H1 (cell line): ENCODE data around the gene KRT84. TPM values are rescaled to one million over a fixed set of nuclear protein-coding genes. Genes with fewer than 3 reads are reported as not detected.

ENCODE experiments used
- CTCF ChIA-PET: fragments of 300-600 bp; sonication (Branson Sonifier 250); formaldehyde crosslinking; loops from one replicate; lab custom pipeline; 2021; ENCODE audit not compliant: partially characterized antibody; lab: Charles Lee
- POLR2A ChIA-PET: fragments of 300-600 bp; sonication (Branson Sonifier 250); formaldehyde crosslinking; loops from one replicate; lab custom pipeline; 2021; ENCODE audit warnings: inconsistent platforms; ENCODE audit not compliant: partially characterized antibody; lab: Charles Lee
- DNase-seq, 2 experiments: peaks; one replicate each; pipeline versions ENCODE4 v3.0.0 to v3.0.0-alpha.2; 2010 to 2022; ENCODE audit warnings: low spot score in 2 of 2, low read depth in 1 of 2, mixed read lengths in 1 of 2
- FAIRE-seq: peaks from 2 replicates; lab custom pipeline; 2011; peaks lifted over from hg19 to GRCh38; lab: Jason Lieb, UNC
- H2AFZ ChIP-seq: 2 replicates; pipeline ENCODE4 v1.8.1; 2012; ENCODE audit warnings: low read length, inconsistent platforms
- H2AK5ac ChIP-seq: 2 replicates; pipeline ENCODE4 v1.6.1; 2013; ENCODE audit warnings: low read depth, low read length
- H2BK120ac ChIP-seq: replicated peaks from 2 replicates; pipeline ENCODE3; 2013; ENCODE audit warnings: low read depth, low read length, inconsistent platforms
- H2BK12ac ChIP-seq: 2 replicates; pipeline ENCODE4 v1.6.1; 2013; ENCODE audit warnings: low read depth, low read length
- H2BK15ac ChIP-seq: 2 replicates; pipeline ENCODE4 v1.6.1; 2013; ENCODE audit warnings: low read length
- H2BK20ac ChIP-seq: 2 replicates; pipeline ENCODE4 v1.6.1; 2013; ENCODE audit warnings: low read length
- H2BK5ac ChIP-seq: 2 replicates; pipeline ENCODE4 v1.6.1; 2013; ENCODE audit warnings: low read depth, low read length
- H3K14ac ChIP-seq: 2 replicates; pipeline ENCODE4 v1.6.1; 2013; ENCODE audit warnings: inconsistent platforms; ENCODE audit not compliant: insufficient read length
- H3K18ac ChIP-seq: 2 replicates; pipeline ENCODE4 v1.6.1; 2013; ENCODE audit warnings: low read length; ENCODE audit errors: extremely low read depth
- H3K23ac ChIP-seq: 2 replicates; pipeline ENCODE4 v1.6.1; 2013; ENCODE audit warnings: inconsistent platforms; ENCODE audit not compliant: insufficient read length
- H3K23me2 ChIP-seq: 2 replicates; pipeline ENCODE4 v1.6.1; 2013; ENCODE audit warnings: low read depth, low read length
- H3K27ac ChIP-seq: 2 replicates; pipeline ENCODE4 v1.6.1; 2011; ENCODE audit warnings: low read depth, low read length, inconsistent platforms
- H3K27me3 ChIP-seq, 4 experiments: replicated peaks in 1 of 4; 1 replicate in 1 of 4; 2 replicates in 3 of 4; pipeline versions ENCODE4 v1.6.1 to v1.8.1; 2011 to 2013; ENCODE audit warnings: low read length in 3 of 4, mild to moderate bottlenecking in 3 of 4, inconsistent platforms in 2 of 4, mixed read lengths in 2 of 4, moderate library complexity in 1 of 4; ENCODE audit not compliant: control insufficient read depth in 3 of 4, insufficient read depth in 3 of 4; ENCODE audit errors: extremely low read depth in 1 of 4
- H3K36me3 ChIP-seq, 4 experiments: 2 replicates each; pipeline versions ENCODE4 v1.6.1 to v1.8.1; 2011 to 2013; ENCODE audit warnings: mild to moderate bottlenecking in 4 of 4, low read length in 3 of 4, moderate library complexity in 2 of 4, control low read depth in 1 of 4, inconsistent platforms in 1 of 4; ENCODE audit not compliant: insufficient read depth in 4 of 4, control insufficient read depth in 2 of 4
- H3K4ac ChIP-seq: replicated peaks from 2 replicates; pipeline ENCODE3; 2013; ENCODE audit warnings: low read length, low read depth, mixed read lengths, inconsistent platforms; ENCODE audit not compliant: insufficient read length
- H3K4me1 ChIP-seq, 4 experiments: replicated peaks in 1 of 4; 1 replicate in 1 of 4; 2 replicates in 3 of 4; pipeline versions ENCODE4 v1.6.1 to v1.8.1; 2011 to 2013; ENCODE audit warnings: low read length in 3 of 4, inconsistent platforms in 2 of 4, mixed read lengths in 1 of 4; ENCODE audit not compliant: insufficient read depth in 4 of 4, control insufficient read depth in 3 of 4
- H3K4me2 ChIP-seq, 2 experiments: 2 replicates each; pipeline versions ENCODE4 v1.6.1 to v1.8.1; 2011 to 2013; ENCODE audit warnings: low read depth in 2 of 2, low read length in 2 of 2, control low read depth in 1 of 2, inconsistent platforms in 1 of 2, mild to moderate bottlenecking in 1 of 2; ENCODE audit not compliant: insufficient read depth in 1 of 2
- H3K4me3 ChIP-seq, 4 experiments: fragments of 200-600, 300-600 bp in 1 of 4; sonication (generic), shearing (Covaris generic), sonication (Bioruptor Twin) in 1 of 4; 2 replicates each; pipeline versions ENCODE4 v1.5.1 to v1.8.1; 2011 to 2016; ENCODE audit warnings: low read length in 4 of 4, low read depth in 3 of 4, control low read depth in 2 of 4, inconsistent platforms in 2 of 4, mild to moderate bottlenecking in 2 of 4, mixed read lengths in 1 of 4, moderate library complexity in 1 of 4; ENCODE audit not compliant: insufficient read depth in 2 of 4; ENCODE audit errors: extremely low read depth in 1 of 4
- H3K56ac ChIP-seq: replicated peaks from 2 replicates; pipeline ENCODE3; 2013; ENCODE audit warnings: low read depth, mild to moderate bottlenecking, mixed read lengths, low read length, inconsistent platforms; ENCODE audit not compliant: insufficient read length
- H3K79me1 ChIP-seq: 2 replicates; pipeline ENCODE4 v1.6.1; 2013; ENCODE audit warnings: low read depth, low read length, control low read depth
- H3K79me2 ChIP-seq, 2 experiments: 2 replicates each; pipeline versions ENCODE4 v1.6.1 to v1.8.1; 2012 to 2013; ENCODE audit warnings: low read length in 2 of 2, mild to moderate bottlenecking in 2 of 2, inconsistent platforms in 1 of 2; ENCODE audit not compliant: insufficient read depth in 2 of 2, control insufficient read depth in 1 of 2
- H3K9ac ChIP-seq, 4 experiments: replicated peaks in 1 of 4; 1 replicate in 1 of 4; 2 replicates in 3 of 4; pipeline versions ENCODE4 v1.6.1 to v1.8.1; 2011 to 2013; ENCODE audit warnings: low read depth in 3 of 4, low read length in 3 of 4, control low read depth in 2 of 4, mild to moderate bottlenecking in 2 of 4, moderate library complexity in 2 of 4, inconsistent platforms in 1 of 4; ENCODE audit errors: extremely low read depth in 1 of 4
- H3K9me3 ChIP-seq, 2 experiments: 2 replicates each; pipeline versions ENCODE4 v1.6.1 to v1.8.1; 2012 to 2013; ENCODE audit warnings: mild to moderate bottlenecking in 2 of 2, moderate library complexity in 2 of 2, control low read depth in 1 of 2, inconsistent platforms in 1 of 2, low read depth in 1 of 2, low read length in 1 of 2, mixed read lengths in 1 of 2; ENCODE audit not compliant: insufficient read depth in 2 of 2
- H4K20me1 ChIP-seq, 2 experiments: replicated peaks in 1 of 2; 2 replicates each; pipeline versions ENCODE3 to v1.8.1; 2011 to 2013; ENCODE audit warnings: inconsistent platforms in 2 of 2, low read length in 2 of 2, mild to moderate bottlenecking in 1 of 2; ENCODE audit not compliant: insufficient read depth in 2 of 2, control insufficient read depth in 1 of 2
- H4K5ac ChIP-seq: 2 replicates; pipeline ENCODE4 v1.6.1; 2013; ENCODE audit warnings: low read length, low read depth, mixed read lengths, inconsistent platforms; ENCODE audit not compliant: insufficient read length
- H4K8ac ChIP-seq: 2 replicates; pipeline ENCODE4 v1.8.0; 2013; ENCODE audit warnings: mild to moderate bottlenecking, moderate library complexity, low read length, inconsistent platforms; ENCODE audit not compliant: insufficient read depth; ENCODE audit errors: extremely low read depth
- H4K91ac ChIP-seq: replicated peaks from 2 replicates; pipeline ENCODE3; 2013; ENCODE audit warnings: low read length, mixed read lengths, inconsistent platforms; ENCODE audit not compliant: insufficient read length
- HDAC6 ChIP-seq: IDR thresholded peaks from one replicate; pipeline ENCODE4 v1.7.1; 2012; ENCODE audit warnings: low read depth, mild to moderate bottlenecking, inconsistent platforms, low read length, moderate library complexity
- POU5F1 ChIP-seq: IDR thresholded peaks from 2 replicates; pipeline ENCODE4 v1.6.1; 2011; ENCODE audit warnings: low read depth, mild to moderate bottlenecking, low read length, moderate library complexity
- SRF ChIP-seq: IDR thresholded peaks from 2 replicates; pipeline ENCODE4 v1.6.1; 2011; ENCODE audit warnings: mild to moderate bottlenecking, low read depth, low read length, moderate library complexity
- WGBS, 2 experiments: shearing (Covaris generic) in 1 of 2; methylation state at CpG; one replicate each; pipeline versions ENCODE4 v1.1.6 to v1.1.7; 2013 to 2015; ENCODE audit warnings: low lambda C conversion rate in 2 of 2, mixed read lengths in 2 of 2, inconsistent platforms in 1 of 2, low coverage in 1 of 2, missing lambda C conversion rate in 1 of 2; ENCODE audit not compliant: insufficient replicate concordance in 2 of 2, insufficient coverage in 1 of 2, insufficient read length in 1 of 2; ENCODE audit errors: extremely low coverage in 1 of 2, missing lambda C conversion rate in 1 of 2; 5-methylcytosine and 5-hydroxymethylcytosine counted together
- polyA plus RNA-seq, 7 experiments: library from polyadenylated mRNA; depleted of rRNA in 3 of 7; stranded (reverse) in 5 of 7; unstranded in 2 of 7; fragments of >200 nt in 5 of 7; fragments of 200-250 nt in 2 of 7; gene quantifications; 1 replicate in 5 of 7; 2 replicates in 1 of 7; 4 replicates in 1 of 7; pipeline versions ENCODE4 v1.2.1 to v1.2.3, GENCODE V29; 2011 to 2013; ENCODE audit warnings: missing spikeins in 2 of 7, mixed read lengths in 2 of 7
- total RNA-seq: library from RNA; stranded (reverse); fragmentation: NEBNext Ultra II Directional; extraction: Animal tissue kit (Norgen Biotek cat#: 25700); gene quantifications from 2 replicates; pipeline ENCODE4 v1.2.1, GENCODE V29; 2021
- TF ChIP-seq, protein P1 (sequence below): IDR thresholded peaks from 2 replicates; pipeline ENCODE4 v1.6.1; 2012; ENCODE audit warnings: inconsistent platforms

Gene KRT84
- total and polyA plus RNA-seq, 2 of the 8 experiments (the other 6 are each of a cell fraction or from before 2014, with no cell fraction given), result not detected

DNA sequence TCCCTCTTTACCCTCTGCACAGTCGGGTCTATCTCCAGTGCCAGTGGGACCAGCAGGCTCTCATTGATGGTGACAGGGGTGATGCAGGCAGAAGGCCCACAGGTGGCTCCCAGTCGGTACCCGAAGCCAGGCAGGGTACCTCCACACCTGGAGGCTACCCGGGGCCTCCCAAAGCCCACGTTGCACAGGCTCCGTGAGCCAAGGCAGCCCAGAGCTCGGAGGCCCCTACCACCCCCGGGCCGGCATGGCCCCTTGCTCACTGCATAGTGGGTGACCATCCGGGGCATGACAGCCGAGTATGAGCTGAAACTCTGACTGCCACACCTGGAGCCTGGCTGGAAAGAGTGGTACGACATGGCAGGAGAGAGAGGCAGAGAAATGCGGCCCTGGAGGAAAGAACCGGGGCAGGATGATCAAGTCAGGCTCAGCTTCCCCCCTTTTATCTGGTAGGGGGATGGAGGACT, 20.5 kb upstream of the KRT84 start, which contains the start of gene KRT82:
KRT82 (minus strand) TSS at position 414 of the 464 bp plus-strand sequence; CDS start at position 356, 58 bp downstream.
- no peak within 1 kb of the TSS for H3K56ac ChIP-seq
- FAIRE-seq, result no peak
- H2BK15ac ChIP-seq, result no peak within 1 kb of the TSS
- WGBS, 2 experiments, result 81% methylated on average over 14 of the region's 14 CpGs; no CpG with 5 or more reads in 1 of the 2 experiments
- no peak within 1 kb of the TSS for H2BK20ac ChIP-seq
- H3K4me2 ChIP-seq, result no peak within 1 kb of the TSS
- no peak within 1 kb of the TSS for H2BK12ac ChIP-seq
- POLR2A ChIA-PET, result no interaction called here
- no peak within 1 kb of the TSS for H2AFZ ChIP-seq
- no peak for DNase-seq
- no peak within 1 kb of the TSS for H2BK5ac ChIP-seq
- no peak within 1 kb of the TSS for H2BK120ac ChIP-seq
- H3K23me2 ChIP-seq, result no peaks in the 10 kb centered on the region
- TF ChIP-seq POU5F1, result no peak
- TF ChIP-seq HDAC6, result no peak
- no peak for TF ChIP-seq SRF
- TF ChIP-seq, protein P1, sequence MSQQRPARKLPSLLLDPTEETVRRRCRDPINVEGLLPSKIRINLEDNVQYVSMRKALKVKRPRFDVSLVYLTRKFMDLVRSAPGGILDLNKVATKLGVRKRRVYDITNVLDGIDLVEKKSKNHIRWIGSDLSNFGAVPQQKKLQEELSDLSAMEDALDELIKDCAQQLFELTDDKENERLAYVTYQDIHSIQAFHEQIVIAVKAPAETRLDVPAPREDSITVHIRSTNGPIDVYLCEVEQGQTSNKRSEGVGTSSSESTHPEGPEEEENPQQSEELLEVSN, result no peak
- TF ChIP-seq, all 59 proteins: peak for 0
- no peaks in the 10 kb centered on the region for H3K79me1 ChIP-seq
- H2AK5ac ChIP-seq, result no peak within 1 kb of the TSS; the same call in 1 of the 2 replicates
- H3K14ac ChIP-seq, result no peak within 1 kb of the TSS
- H3K18ac ChIP-seq, result no peak within 1 kb of the TSS
- H4K8ac ChIP-seq, result no peak within 1 kb of the TSS
- H4K5ac ChIP-seq, result no peak within 1 kb of the TSS
- H3K9me3 ChIP-seq, result peaks cover 2 to 11% of the 10 kb centered on the region in 2 experiments; a peak in 1 of 4 replicates
- H4K20me1 ChIP-seq, result no peaks in the 10 kb centered on the region
- H3K27me3 ChIP-seq, result no peaks in the 10 kb centered on the region
- no peak within 1 kb of the TSS for H3K9ac ChIP-seq
- no peaks in the 10 kb centered on the region for H3K79me2 ChIP-seq
- no peak within 1 kb of the TSS for H3K4me3 ChIP-seq
- H4K91ac ChIP-seq, result no peak within 1 kb of the TSS
- CTCF ChIA-PET, result interaction anchor here (1.0 to 5.6 kb wide), 6 partner anchors 9 to 473 kb away, joined by 3 to 36 read pairs (median 4); no protein-coding TSS in a partner anchor
- H3K4ac ChIP-seq, result no peak within 1 kb of the TSS
- H3K4me1 ChIP-seq, result peaks cover 0 to 5% (median under 1%) of the 10 kb centered on the region in 4 experiments; a peak in 1 of 7 replicates
- no peak within 1 kb of the TSS for H3K27ac ChIP-seq
- H3K36me3 ChIP-seq, result no peaks in the 10 kb centered on the region
- H3K23ac ChIP-seq, result no peak within 1 kb of the TSS
